ENCODE measurements around the gene FBXW8. TPM values are rescaled to one million over a fixed set of nuclear protein-coding genes. Genes with fewer than 3 reads are reported as not detected.

The FBXW8 gene
- total RNA-seq, 4 donors from 2014 or later: 29.3 to 45.5 (median 32.9) TPM

GRCh38 chr12:116978791-116979508 lies 68.2 kb downstream of the FBXW8 start:
- no peak for TF ChIP-seq POLR2A (IDR thresholded peaks at IDR 0.05)
- no peak for TF ChIP-seq CTCF (IDR thresholded peaks at IDR 0.05)
- H3K27me3 ChIP-seq: no peaks in the 10 kb centered on the region
- H3K36me3 ChIP-seq: no peaks in the 10 kb centered on the region
- H3K9me3 ChIP-seq: no peaks in the 10 kb centered on the region
- no peak for DNase-seq
- H3K27ac ChIP-seq: no peak overlapping the region
- intact Hi-C loops (cut with DNase I): no loop called here
- WGBS, 2 donors: 88 to 95% methylated on average over 7 of the region's 7 CpGs
- H3K4me1 ChIP-seq: peaks cover 0 to 6% of the 10 kb centered on the region in 2 donors
- no peak overlapping the region for H3K4me3 ChIP-seq (replicated peaks in 1 of 3)

- Histone ChIP-seq H3K27ac (no peak overlapping the region), H3K27me3 (no peaks in the 10 kb centered on the region), H3K4me3 (replicated peaks in 1 of 3) (no peak overlapping the region), H3K9me3 (no peaks in the 10 kb centered on the region), H3K36me3 (no peaks in the 10 kb centered on the region), H3K4me1 (peaks cover 0 to 6% of the 10 kb centered on the region in 2 donors)
- intact Hi-C loops (cut with DNase I): no loop called here
- DNase-seq: no peak
- TF ChIP-seq POLR2A (IDR thresholded peaks at IDR 0.05) (no peak), CTCF (IDR thresholded peaks at IDR 0.05) (no peak)
- 94 to 96% methylated on average over 1 of the region's 1 CpG for WGBS, 2 donors
Observed at GRCh38 chr12:116980083-116980482, 69.3 kb downstream of the FBXW8 start.

- DNase-seq: peak; percentile 9 to 21
- Histone ChIP-seq H3K27ac (no peak overlapping the region), H3K4me3 (replicated peaks in 1 of 3) (no peak overlapping the region), H3K36me3 (no peaks in the 10 kb centered on the region), H3K27me3 (no peaks in the 10 kb centered on the region), H3K9me3 (no peaks in the 10 kb centered on the region), H3K4me1 (peaks cover 0 to 6% of the 10 kb centered on the region in 2 donors)
- intact Hi-C loops (cut with DNase I): no loop called here
- TF ChIP-seq POLR2A (IDR thresholded peaks at IDR 0.05): no peak
- no peak for TF ChIP-seq CTCF (IDR thresholded peaks at IDR 0.05)
- 55 to 65% methylated on average over 10 of the region's 10 CpGs for WGBS, 2 donors
Observed at GRCh38 chr12:116982791-116983411, 72.2 kb downstream of the FBXW8 start.

- H3K4me3 ChIP-seq (replicated peaks in 1 of 3): no peak overlapping the region
- DNase-seq: no peak
- WGBS, 2 donors: 59 to 79% methylated on average over 5 of the region's 5 CpGs
- no peak overlapping the region for H3K27ac ChIP-seq
- intact Hi-C loops (cut with DNase I): no loop called here
- no peaks in the 10 kb centered on the region for H3K9me3 ChIP-seq
- no peaks in the 10 kb centered on the region for H3K27me3 ChIP-seq
- no peak for TF ChIP-seq POLR2A (IDR thresholded peaks at IDR 0.05)
- TF ChIP-seq CTCF (IDR thresholded peaks at IDR 0.05): no peak
- H3K4me1 ChIP-seq: peaks cover 0 to 6% of the 10 kb centered on the region in 2 donors
- H3K36me3 ChIP-seq: peaks cover 0 to 5% of the 10 kb centered on the region in 2 donors
Observed at GRCh38 chr12:116984098-116984497, 73.3 kb downstream of the FBXW8 start.

- Histone ChIP-seq H3K36me3 (peaks cover 5 to 6% of the 10 kb centered on the region in 2 donors), H3K27ac (no peak overlapping the region), H3K4me1 (no peaks in the 10 kb centered on the region), H3K27me3 (no peaks in the 10 kb centered on the region), H3K4me3 (replicated peaks in 1 of 3) (no peak overlapping the region), H3K9me3 (no peaks in the 10 kb centered on the region)
- DNase-seq: no peak
- TF ChIP-seq CTCF (IDR thresholded peaks at IDR 0.05) (no peak), POLR2A (IDR thresholded peaks at IDR 0.05) (no peak)
- intact Hi-C loops (cut with DNase I): no loop called here
Observed at GRCh38 chr12:116990329-116990728, 79.6 kb downstream of the FBXW8 start.

Data from thyroid gland (tissue), 4 donors.